Measurements from ENCODE around the gene FHDC1. TPM values are rescaled to one million over a fixed set of nuclear protein-coding genes. Genes with fewer than 3 reads are reported as not detected.

Gene FHDC1
- total RNA-seq, 1 donor from 2014 or later = 42.0 TPM

DNA sequence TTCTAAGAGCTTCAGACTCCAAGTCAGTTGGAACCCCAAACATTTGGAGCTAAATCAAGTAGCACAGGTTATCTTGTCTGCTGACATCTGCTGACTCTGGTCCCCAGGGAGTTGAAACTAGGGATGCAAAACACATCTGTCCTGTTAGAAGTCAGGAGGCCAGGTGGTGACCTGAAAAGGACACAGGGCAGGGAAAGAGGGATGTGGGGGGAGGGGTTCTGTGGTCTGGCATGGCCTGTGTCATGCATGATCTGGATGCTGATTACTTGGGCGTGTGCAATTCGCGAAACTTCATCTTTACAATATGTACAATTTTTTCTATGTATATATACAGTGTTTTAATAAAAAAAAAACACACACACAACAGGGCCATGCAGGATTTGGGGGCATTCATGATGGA is 55.3 kb downstream of the FHDC1 start:
- H3K36me3 Mint-ChIP-seq (ENCODE audit: unreplicated experiment) = no peaks in the 10 kb centered on the region
- peak overlapping the region; percentile 49 for H3K4me3 Mint-ChIP-seq (ENCODE audit: unreplicated experiment)
- peaks cover 49% of the 10 kb centered on the region for H3K4me1 Mint-ChIP-seq (ENCODE audit: low read depth, unreplicated experiment)
- peak overlapping the region; percentile 89 for H3K27ac Mint-ChIP-seq (ENCODE audit: unreplicated experiment)
- peaks cover 11% of the 10 kb centered on the region for H3K27me3 Mint-ChIP-seq (ENCODE audit: unreplicated experiment)
- peak; percentile 57 for DNase-seq
- no peak for TF ChIP-seq CTCF (IDR thresholded peaks at IDR 0.05; ENCODE audit: partially characterized antibody, unreplicated experiment)
- peaks cover 11% of the 10 kb centered on the region for H3K9me3 Mint-ChIP-seq (ENCODE audit: unreplicated experiment)

DNA sequence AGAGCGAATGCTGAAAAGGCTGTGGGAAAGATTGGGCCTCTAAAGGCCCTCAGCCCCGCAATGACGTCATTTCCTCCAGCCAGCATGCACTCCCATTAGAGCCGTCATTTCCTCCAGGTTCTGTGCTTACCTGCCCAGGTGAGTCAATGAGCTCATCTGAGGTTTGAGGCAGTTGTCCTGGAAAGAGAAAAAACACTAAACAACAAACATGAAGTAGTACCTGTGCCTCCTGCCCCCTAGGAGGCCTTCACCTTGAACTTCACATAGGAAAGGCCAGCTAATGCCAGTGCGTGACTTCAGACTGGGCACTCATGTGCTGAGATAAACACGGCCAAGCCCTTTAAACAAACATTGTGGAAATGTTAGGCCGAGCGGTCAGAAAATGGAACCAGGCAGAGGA is 55.9 kb downstream of the FHDC1 start:
- H3K36me3 Mint-ChIP-seq (ENCODE audit: unreplicated experiment) = no peaks in the 10 kb centered on the region
- H3K4me1 Mint-ChIP-seq (ENCODE audit: low read depth, unreplicated experiment) = peaks cover 53% of the 10 kb centered on the region
- peaks cover 10% of the 10 kb centered on the region for H3K9me3 Mint-ChIP-seq (ENCODE audit: unreplicated experiment)
- H3K27me3 Mint-ChIP-seq (ENCODE audit: unreplicated experiment) = peaks cover 11% of the 10 kb centered on the region
- no peak for DNase-seq
- TF ChIP-seq CTCF (IDR thresholded peaks at IDR 0.05; ENCODE audit: partially characterized antibody, unreplicated experiment) = no peak
- H3K27ac Mint-ChIP-seq (ENCODE audit: unreplicated experiment) = peak overlapping the region; percentile 64
- H3K4me3 Mint-ChIP-seq (ENCODE audit: unreplicated experiment) = no peak overlapping the region

GRCh38 chr4:152992466-152992865 is 56.3 kb downstream of the FHDC1 start:
- Mint-ChIP-seq H3K27ac (ENCODE audit: unreplicated experiment) (no peak overlapping the region), H3K36me3 (ENCODE audit: unreplicated experiment) (no peaks in the 10 kb centered on the region), H3K4me1 (ENCODE audit: low read depth, unreplicated experiment) (peaks cover 55% of the 10 kb centered on the region), H3K9me3 (ENCODE audit: unreplicated experiment) (peaks cover 10% of the 10 kb centered on the region), H3K4me3 (ENCODE audit: unreplicated experiment) (no peak overlapping the region), H3K27me3 (ENCODE audit: unreplicated experiment) (peaks cover 12% of the 10 kb centered on the region)
- TF ChIP-seq CTCF (IDR thresholded peaks at IDR 0.05; ENCODE audit: partially characterized antibody, unreplicated experiment) = no peak
- DNase-seq = no peak

GRCh38 chr4:152994038-152994437 is 57.9 kb downstream of the FHDC1 start:
- Mint-ChIP-seq H3K27ac (ENCODE audit: unreplicated experiment) (peak overlapping the region; percentile 38), H3K4me1 (ENCODE audit: low read depth, unreplicated experiment) (peaks cover 62% of the 10 kb centered on the region), H3K27me3 (ENCODE audit: unreplicated experiment) (peaks cover 15% of the 10 kb centered on the region), H3K36me3 (ENCODE audit: unreplicated experiment) (no peaks in the 10 kb centered on the region), H3K9me3 (ENCODE audit: unreplicated experiment) (peaks cover 12% of the 10 kb centered on the region), H3K4me3 (ENCODE audit: unreplicated experiment) (no peak overlapping the region)
- TF ChIP-seq CTCF (IDR thresholded peaks at IDR 0.05; ENCODE audit: partially characterized antibody, unreplicated experiment) = no peak
- DNase-seq = no peak

GRCh38 chr4:152996111-152996571 is 60.0 kb downstream of the FHDC1 start:
- H3K4me3 Mint-ChIP-seq (ENCODE audit: unreplicated experiment) = peak overlapping the region; percentile 25
- DNase-seq = no peak
- H3K4me1 Mint-ChIP-seq (ENCODE audit: low read depth, unreplicated experiment) = peaks cover 66% of the 10 kb centered on the region
- peaks cover 21% of the 10 kb centered on the region for H3K27me3 Mint-ChIP-seq (ENCODE audit: unreplicated experiment)
- H3K36me3 Mint-ChIP-seq (ENCODE audit: unreplicated experiment) = no peaks in the 10 kb centered on the region
- peaks cover 16% of the 10 kb centered on the region for H3K9me3 Mint-ChIP-seq (ENCODE audit: unreplicated experiment)
- peak overlapping the region; percentile 64 for H3K27ac Mint-ChIP-seq (ENCODE audit: unreplicated experiment)
- no peak for TF ChIP-seq CTCF (IDR thresholded peaks at IDR 0.05; ENCODE audit: partially characterized antibody, unreplicated experiment)
